Panc1 (cell line): ENCODE results near the gene NCK1. TPM values are rescaled to one million over a fixed set of nuclear protein-coding genes. Genes with fewer than 3 reads are reported as not detected.

Source experiments
- ATAC-seq: fragments of 200-7000 bp; cut with Tn5 transposase; 2 replicates; pipeline ENCODE4 v1.9.1; 2020; ENCODE audit warnings: mild to moderate bottlenecking, moderate library complexity
- BruUV-seq: library from RNA; stranded (reverse); fragments of 400-500 nt; replicated peaks from 2 replicates; lab custom pipeline; 2021; lab: Mats Ljungman, UMichigan
- CTCF ChIA-PET: fragments of 300-600 bp; sonication (Branson Sonifier 250); formaldehyde crosslinking; loops from one replicate; lab custom pipeline; 2022; ENCODE audit warnings: antibody characterized with exemption; lab: Charles Lee
- POLR2A ChIA-PET: fragments of 300-600 bp; sonication (Branson Sonifier 250); formaldehyde crosslinking; loops from one replicate; lab custom pipeline; 2022; ENCODE audit warnings: antibody characterized with exemption; lab: Charles Lee
- DNase-seq: peaks from one replicate; pipeline ENCODE4 v3.0.0-alpha.2; 2010; ENCODE audit warnings: low read depth, low spot score
- H3K27ac ChIP-seq: 2 replicates; pipeline ENCODE4 v1.5.1; 2011; ENCODE audit warnings: mild to moderate bottlenecking, low read length, inconsistent platforms
- H3K27me3 ChIP-seq: fragments of 200-500 bp; sonication (Bioruptor generic); 2 replicates; pipeline ENCODE4 v1.6.0; 2014; ENCODE audit warnings: low read length, inconsistent platforms; ENCODE audit not compliant: control insufficient read depth, insufficient read depth
- H3K36me3 ChIP-seq: fragments of 200-500 bp; sonication (Bioruptor generic); 2 replicates; pipeline ENCODE4 v1.5.1; 2014; ENCODE audit warnings: inconsistent platforms, mild to moderate bottlenecking, low read length, moderate library complexity; ENCODE audit not compliant: control insufficient read depth, insufficient read depth
- H3K4me1 ChIP-seq: 2 replicates; pipeline ENCODE4 v1.5.1; 2011; ENCODE audit warnings: inconsistent platforms, mild to moderate bottlenecking, low read length, moderate library complexity; ENCODE audit not compliant: control insufficient read depth, insufficient read depth
- H3K4me3 ChIP-seq, 2 experiments: 2 replicates each; pipeline ENCODE4 v1.5.1; 2011 to 2012; ENCODE audit warnings: low read depth in 2 of 2, low read length in 2 of 2, mild to moderate bottlenecking in 2 of 2, inconsistent platforms in 1 of 2, moderate library complexity in 1 of 2
- H3K9me3 ChIP-seq: fragments of 200-500 bp; sonication (Bioruptor generic); 2 replicates; pipeline ENCODE4 v1.5.1; 2014; ENCODE audit warnings: low read depth, mild to moderate bottlenecking, inconsistent platforms, low read length, moderate library complexity; ENCODE audit not compliant: control insufficient read depth, insufficient read depth
- CTCF ChIP-seq: fragments of 450-650 bp; IDR thresholded peaks from 2 replicates; pipeline ENCODE4 v1.5.1; 2017; ENCODE audit warnings: mild to moderate bottlenecking
- POLR2AphosphoS5 ChIP-seq: IDR thresholded peaks from 2 replicates; pipeline ENCODE4 v1.6.1; 2012; ENCODE audit warnings: mild to moderate bottlenecking, low read depth, low read length, moderate library complexity
- SIN3A ChIP-seq: IDR thresholded peaks from 2 replicates; pipeline ENCODE4 v1.6.1; 2012; ENCODE audit warnings: low read depth, mild to moderate bottlenecking, low read length, moderate library complexity, borderline replicate concordance; ENCODE audit not compliant: insufficient read depth
- TCF7L2 ChIP-seq: IDR thresholded peaks from 2 replicates; pipeline ENCODE4 v1.6.1; 2011; ENCODE audit warnings: mild to moderate bottlenecking, low read depth, low read length, inconsistent platforms
- in situ Hi-C: cut with HindIII; loops from 2 replicates; pipeline ENCODE4 v1.10.0; 2016; ENCODE audit warnings: low sequenced_read_pairs, low pct_unique_long_range_greater_than_20kb
- intact Hi-C: fragments of 100-400 bp; cut with micrococcal nuclease; formaldehyde crosslinking; loops from one replicate; pipeline ENCODE4 v1.10.0; 2022; ENCODE audit not compliant: unreplicated experiment
- total RNA-seq: library from RNA; stranded (reverse); gene quantifications from one replicate; pipeline ENCODE4 v1.2.1, GENCODE V29; 2021; ENCODE audit not compliant: unreplicated experiment
- TF ChIP-seq, protein P1 (sequence below), 2 experiments: IDR thresholded peaks; 2 replicates each; pipeline ENCODE4 v1.6.1; 2011 to 2012; ENCODE audit warnings: low read depth in 2 of 2, control low read depth in 1 of 2, low read length in 1 of 2, mild to moderate bottlenecking in 1 of 2, moderate library complexity in 1 of 2; ENCODE audit not compliant: insufficient read depth in 1 of 2

NCK1 gene
- total RNA-seq, 1 experiment from 2014 or later, result 43.5 TPM

- no peaks in the 10 kb centered on the region for H3K36me3 ChIP-seq
- H3K9me3 ChIP-seq, result no peaks in the 10 kb centered on the region
- TF ChIP-seq POLR2AphosphoS5 (no peak), SIN3A (no peak), CTCF (no peak), TCF7L2 (no peak)
- TF ChIP-seq, protein P1, sequence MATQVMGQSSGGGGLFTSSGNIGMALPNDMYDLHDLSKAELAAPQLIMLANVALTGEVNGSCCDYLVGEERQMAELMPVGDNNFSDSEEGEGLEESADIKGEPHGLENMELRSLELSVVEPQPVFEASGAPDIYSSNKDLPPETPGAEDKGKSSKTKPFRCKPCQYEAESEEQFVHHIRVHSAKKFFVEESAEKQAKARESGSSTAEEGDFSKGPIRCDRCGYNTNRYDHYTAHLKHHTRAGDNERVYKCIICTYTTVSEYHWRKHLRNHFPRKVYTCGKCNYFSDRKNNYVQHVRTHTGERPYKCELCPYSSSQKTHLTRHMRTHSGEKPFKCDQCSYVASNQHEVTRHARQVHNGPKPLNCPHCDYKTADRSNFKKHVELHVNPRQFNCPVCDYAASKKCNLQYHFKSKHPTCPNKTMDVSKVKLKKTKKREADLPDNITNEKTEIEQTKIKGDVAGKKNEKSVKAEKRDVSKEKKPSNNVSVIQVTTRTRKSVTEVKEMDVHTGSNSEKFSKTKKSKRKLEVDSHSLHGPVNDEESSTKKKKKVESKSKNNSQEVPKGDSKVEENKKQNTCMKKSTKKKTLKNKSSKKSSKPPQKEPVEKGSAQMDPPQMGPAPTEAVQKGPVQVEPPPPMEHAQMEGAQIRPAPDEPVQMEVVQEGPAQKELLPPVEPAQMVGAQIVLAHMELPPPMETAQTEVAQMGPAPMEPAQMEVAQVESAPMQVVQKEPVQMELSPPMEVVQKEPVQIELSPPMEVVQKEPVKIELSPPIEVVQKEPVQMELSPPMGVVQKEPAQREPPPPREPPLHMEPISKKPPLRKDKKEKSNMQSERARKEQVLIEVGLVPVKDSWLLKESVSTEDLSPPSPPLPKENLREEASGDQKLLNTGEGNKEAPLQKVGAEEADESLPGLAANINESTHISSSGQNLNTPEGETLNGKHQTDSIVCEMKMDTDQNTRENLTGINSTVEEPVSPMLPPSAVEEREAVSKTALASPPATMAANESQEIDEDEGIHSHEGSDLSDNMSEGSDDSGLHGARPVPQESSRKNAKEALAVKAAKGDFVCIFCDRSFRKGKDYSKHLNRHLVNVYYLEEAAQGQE (IDR thresholded peaks at IDR 0.05; ENCODE audit: insufficient read depth in 1 of 2, low read depth in 2 of 2, low read length in 1 of 2), result no peak
- no peak for ATAC-seq
- no peak for DNase-seq
- H3K27me3 ChIP-seq, result no peaks in the 10 kb centered on the region
- peaks cover 13% of the 10 kb centered on the region for H3K4me1 ChIP-seq
- in situ Hi-C loops (no loop called here), intact Hi-C loops (no loop called here)
- no peak overlapping the region for H3K4me3 ChIP-seq
- POLR2A ChIA-PET, result no interaction called here
- H3K27ac ChIP-seq, result no peak overlapping the region
- CTCF ChIA-PET, result no interaction called here
- no TSS peak for BruUV-seq
These were observed 96.9 kb downstream of the NCK1 start for GRCh38 chr3:136958939-136959338.

- Histone ChIP-seq H3K4me1 (peaks cover 11% of the 10 kb centered on the region), H3K9me3 (no peaks in the 10 kb centered on the region), H3K27ac (no peak overlapping the region), H3K4me3 (no peak overlapping the region), H3K36me3 (no peaks in the 10 kb centered on the region), H3K27me3 (no peaks in the 10 kb centered on the region)
- no TSS peak for BruUV-seq
- in situ Hi-C loops (no loop called here), intact Hi-C loops (no loop called here)
- TF ChIP-seq SIN3A, result no peak
- TF ChIP-seq TCF7L2, result no peak
- TF ChIP-seq, protein P1 (IDR thresholded peaks at IDR 0.05; ENCODE audit: insufficient read depth in 1 of 2, low read depth in 2 of 2, low read length in 1 of 2), result no peak
- TF ChIP-seq CTCF, result no peak
- no peak for TF ChIP-seq POLR2AphosphoS5
- DNase-seq, result no peak
- POLR2A ChIA-PET, result no interaction called here
- no peak for ATAC-seq
- CTCF ChIA-PET, result no interaction called here
These were observed 97.6 kb downstream of the NCK1 start for GRCh38 chr3:136959599-136959998.
